ENCODE measurements around the gene UBR4.
A peak's percentile ranks its signal among the peaks of the same experiment; 100 is the strongest.
"Not testable (repeated sequence)": the region's sequence is repeated elsewhere in the genome, so short reads cannot be mapped to it uniquely, and the experiment has no call there.

The UBR4 gene

GRCh38 chr1:19190468-19190867, 19.6 kb downstream of the UBR4 start:
- DNase-seq (ENCODE audit: low read depth) = no peak

GRCh38 chr1:19189270-19189669, 20.8 kb downstream of the UBR4 start:
- no peak for DNase-seq (ENCODE audit: low read depth)

- DNase-seq (ENCODE audit: low read depth) = no peak
These were observed 22.2 kb downstream of the UBR4 start for GRCh38 chr1:19187852-19188251.

GRCh38 chr1:19186001-19186400, 24.1 kb downstream of the UBR4 start:
- no peak for DNase-seq (ENCODE audit: low read depth)

GRCh38 chr1:19182223-19182622, 27.8 kb downstream of the UBR4 start:
- DNase-seq (ENCODE audit: low read depth) = no peak

GRCh38 chr1:19180265-19180657, 29.8 kb downstream of the UBR4 start:
- DNase-seq (ENCODE audit: low read depth) = not testable (repeated sequence)

- peak; percentile 7 for DNase-seq (ENCODE audit: low read depth)
These were observed 30.3 kb downstream of the UBR4 start for GRCh38 chr1:19179597-19180264.

GRCh38 chr1:19178734-19179398, 31.2 kb downstream of the UBR4 start:
- no peak for DNase-seq (ENCODE audit: low read depth)

GRCh38 chr1:19177811-19178210, 32.3 kb downstream of the UBR4 start:
- no peak for DNase-seq (ENCODE audit: low read depth)

- no peak for DNase-seq (ENCODE audit: low read depth)
These were observed 40.4 kb downstream of the UBR4 start for GRCh38 chr1:19169642-19170041.

GRCh38 chr1:19167140-19167539, 42.9 kb downstream of the UBR4 start:
- no peak for DNase-seq (ENCODE audit: low read depth)

- DNase-seq (ENCODE audit: low read depth) = no peak
These were observed 44.0 kb downstream of the UBR4 start for GRCh38 chr1:19166066-19166465.

- no peak for DNase-seq (ENCODE audit: low read depth)
These were observed 44.6 kb downstream of the UBR4 start for GRCh38 chr1:19165501-19165900.

- DNase-seq (ENCODE audit: low read depth) = no peak
These were observed 45.6 kb downstream of the UBR4 start for GRCh38 chr1:19164274-19165015.

GRCh38 chr1:19163261-19163660, 46.8 kb downstream of the UBR4 start:
- DNase-seq (ENCODE audit: low read depth) = no peak

GRCh38 chr1:19160831-19161230, 49.2 kb downstream of the UBR4 start:
- DNase-seq (ENCODE audit: low read depth) = no peak

- no peak for DNase-seq (ENCODE audit: low read depth)
These were observed 52.4 kb downstream of the UBR4 start for GRCh38 chr1:19157653-19158052.

- DNase-seq (ENCODE audit: low read depth) = no peak
These were observed 53.4 kb downstream of the UBR4 start for GRCh38 chr1:19156676-19157075.

GRCh38 chr1:19154876-19155275, 55.2 kb downstream of the UBR4 start:
- DNase-seq (ENCODE audit: low read depth) = no peak

GRCh38 chr1:19153169-19153568, 56.9 kb downstream of the UBR4 start:
- DNase-seq (ENCODE audit: low read depth) = no peak

- no peak for DNase-seq (ENCODE audit: low read depth)
These were observed 58.5 kb downstream of the UBR4 start for GRCh38 chr1:19151537-19151936.

- no peak for DNase-seq (ENCODE audit: low read depth)
These were observed 60.3 kb downstream of the UBR4 start for GRCh38 chr1:19149736-19150135.

- no peak for DNase-seq (ENCODE audit: low read depth)
These were observed 69.6 kb downstream of the UBR4 start for GRCh38 chr1:19140465-19140864.

All from activated gamma-delta T cell treated with anti-CD3 and anti-CD28 coated beads, Interleukin-2, amount 50 U/mL, for 16 hours (primary cell).